ENCODE results near the gene WRNIP1.

- TF ChIP-seq CTCF (IDR thresholded peaks at IDR 0.05) (no peak), ZNF121 (CRISPR knock-in tag; IDR thresholded peaks at IDR 0.05) (no peak), ETV6 (CRISPR knock-in tag; IDR thresholded peaks at IDR 0.05) (no peak), ZMAT4 (CRISPR knock-in tag; IDR thresholded peaks at IDR 0.05) (no peak), USF2 (CRISPR knock-in tag; IDR thresholded peaks at IDR 0.05) (no peak), ZNF263 (CRISPR knock-in tag; IDR thresholded peaks at IDR 0.05; ENCODE audit: low read depth) (no peak), HMGXB4 (CRISPR knock-in tag; IDR thresholded peaks at IDR 0.05) (no peak), PRRX2 (CRISPR knock-in tag; IDR thresholded peaks at IDR 0.05) (no peak), GTF2I (CRISPR knock-in tag; conservative IDR thresholded peaks at IDR 0.05) (no peak), ZNF532 (CRISPR knock-in tag; IDR thresholded peaks at IDR 0.05; ENCODE audit: borderline replicate concordance) (no peak), SMAD3 (CRISPR knock-in tag; IDR thresholded peaks at IDR 0.05; ENCODE audit: borderline replicate concordance) (no peak), SP1 (CRISPR knock-in tag; conservative IDR thresholded peaks at IDR 0.05) (no peak), ZNF396 (CRISPR knock-in tag; IDR thresholded peaks at IDR 0.05; ENCODE audit: borderline replicate concordance) (no peak)
Measured at GRCh38 chr6:2731281-2731909, 33.8 kb upstream of the WRNIP1 start.

All from WTC11 (cell line).